Measurements from ENCODE around the gene JMJD6.
"Not testable (repeated sequence)": the region's sequence is repeated elsewhere in the genome, so short reads cannot be mapped to it uniquely, and the experiment has no call there.

JMJD6 gene

GRCh38 chr17:76747716-76748363 is 21.4 kb upstream of the JMJD6 start:
- Mint-ChIP-seq H3K4me3 (no peak overlapping the region), H3K27me3 (ENCODE audit: low read depth, poor library complexity) (peaks cover 2% of the 10 kb centered on the region), H3K27ac (peak overlapping the region; percentile 42), H3K4me1 (peaks cover 5% of the 10 kb centered on the region), H3K36me3 (ENCODE audit: low read depth) (peaks cover 82% of the 10 kb centered on the region), H3K9me3 (peaks cover 20% of the 10 kb centered on the region)
- no peak for TF ChIP-seq CTCF (IDR thresholded peaks at IDR 0.05)
- DNase-seq: no peak

- not testable (repeated sequence) for H3K4me1 Mint-ChIP-seq; H3K27me3 Mint-ChIP-seq (ENCODE audit: low read depth, poor library complexity); H3K4me3 Mint-ChIP-seq; DNase-seq; H3K27ac Mint-ChIP-seq
- Mint-ChIP-seq H3K9me3 (peaks cover 20% of the 10 kb centered on the region), H3K36me3 (ENCODE audit: low read depth) (peaks cover 85% of the 10 kb centered on the region)
Measured at GRCh38 chr17:76745785-76746184, 19.4 kb upstream of the JMJD6 start.

DNA sequence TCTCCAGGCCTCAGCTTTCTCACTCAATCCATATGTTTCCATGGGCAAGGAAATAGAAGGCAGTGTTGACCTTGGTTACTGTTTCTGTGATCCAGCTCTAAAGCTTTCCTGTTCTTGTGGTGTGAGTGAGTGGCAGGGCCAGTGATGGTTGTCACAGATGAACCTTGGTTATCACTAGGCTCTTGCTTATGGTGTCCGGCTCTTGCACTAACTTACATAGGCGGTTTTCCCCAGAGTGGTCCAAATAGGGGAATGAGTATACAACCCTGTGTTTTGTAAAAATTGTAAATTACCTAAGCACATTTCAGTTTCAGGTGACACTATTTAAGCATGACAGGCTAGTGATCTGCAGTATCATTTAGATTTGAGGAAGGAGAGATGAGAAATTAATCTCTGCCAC is 18.3 kb upstream of the JMJD6 start:
- no peak overlapping the region for H3K4me3 Mint-ChIP-seq
- H3K9me3 Mint-ChIP-seq: peaks cover 17% of the 10 kb centered on the region
- no peak for DNase-seq
- H3K36me3 Mint-ChIP-seq (ENCODE audit: low read depth): peaks cover 80% of the 10 kb centered on the region
- H3K27ac Mint-ChIP-seq: no peak overlapping the region
- peaks cover 17% of the 10 kb centered on the region for H3K4me1 Mint-ChIP-seq
- peaks cover 2% of the 10 kb centered on the region for H3K27me3 Mint-ChIP-seq (ENCODE audit: low read depth, poor library complexity)
- no peak for TF ChIP-seq CTCF (IDR thresholded peaks at IDR 0.05)

GRCh38 chr17:76742958-76743357 is 16.6 kb upstream of the JMJD6 start:
- Mint-ChIP-seq H3K4me3 (no peak overlapping the region), H3K27ac (no peak overlapping the region), H3K27me3 (ENCODE audit: low read depth, poor library complexity) (peaks cover 2% of the 10 kb centered on the region), H3K4me1 (peaks cover 34% of the 10 kb centered on the region), H3K9me3 (peaks cover 17% of the 10 kb centered on the region), H3K36me3 (ENCODE audit: low read depth) (peaks cover 62% of the 10 kb centered on the region)
- no peak for DNase-seq
- TF ChIP-seq CTCF (IDR thresholded peaks at IDR 0.05): no peak

DNA sequence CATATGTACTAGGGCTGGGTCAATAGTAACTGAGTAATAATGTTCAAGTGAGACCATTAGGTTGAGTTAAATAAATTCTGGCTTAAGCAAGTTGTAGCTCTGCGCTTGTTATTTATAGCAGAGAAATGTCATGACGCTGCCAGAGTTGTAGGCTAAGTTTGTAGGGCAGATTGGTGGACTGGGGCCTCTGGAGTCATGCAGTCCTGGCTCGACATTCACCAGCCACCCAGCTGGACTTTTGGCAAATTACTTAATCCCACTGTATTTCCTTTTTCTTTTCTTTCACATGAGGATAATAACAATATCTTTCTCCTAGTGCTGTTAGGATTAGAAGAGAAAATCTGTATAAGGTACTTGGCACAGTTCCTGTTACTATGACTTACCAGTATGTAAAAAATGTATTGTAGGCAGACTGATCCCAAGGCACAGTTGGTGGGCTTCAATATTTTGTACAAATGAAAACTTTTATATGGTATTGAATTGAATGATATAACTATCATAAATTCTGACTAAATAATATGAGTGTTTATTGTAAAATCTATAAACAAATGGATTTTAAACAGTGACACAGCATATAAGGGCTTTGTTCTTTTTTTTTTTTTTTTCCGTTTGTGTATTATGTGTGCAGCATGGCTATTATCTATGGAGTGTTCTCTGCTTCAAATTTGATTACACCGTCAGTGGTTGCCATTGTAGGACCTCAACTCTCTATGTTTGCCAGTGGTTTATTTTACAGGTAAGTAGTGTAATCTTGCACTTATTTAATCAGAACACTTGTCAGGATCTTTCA is 14.1 kb upstream of the JMJD6 start:
- Mint-ChIP-seq H3K4me3 (no peak overlapping the region), H3K27me3 (ENCODE audit: low read depth, poor library complexity) (peaks cover 3% of the 10 kb centered on the region), H3K4me1 (peaks cover 40% of the 10 kb centered on the region), H3K27ac (no peak overlapping the region), H3K36me3 (ENCODE audit: low read depth) (peaks cover 48% of the 10 kb centered on the region), H3K9me3 (peaks cover 2% of the 10 kb centered on the region)
- no peak for TF ChIP-seq CTCF (IDR thresholded peaks at IDR 0.05)
- DNase-seq: no peak

GRCh38 chr17:76739568-76740115 is 13.2 kb upstream of the JMJD6 start:
- Mint-ChIP-seq H3K4me3 (peak overlapping the region; percentile 56), H3K4me1 (peaks cover 49% of the 10 kb centered on the region)
- not testable (repeated sequence) for H3K9me3 Mint-ChIP-seq

More at GRCh38 chr17:76739568-76740115, 13.2 kb upstream of the JMJD6 start:
- not testable (repeated sequence) for DNase-seq; H3K27ac Mint-ChIP-seq; H3K27me3 Mint-ChIP-seq (ENCODE audit: low read depth, poor library complexity)
- H3K36me3 Mint-ChIP-seq (ENCODE audit: low read depth): peaks cover 48% of the 10 kb centered on the region

Measured in nephron progenitor cell (in vitro differentiated cells).